Placental pericyte (primary cell): ENCODE results near the gene ACTRT1. TPM values are rescaled to one million over a fixed set of nuclear protein-coding genes. Genes with fewer than 3 reads are reported as not detected.

ENCODE experiments used
- total RNA-seq: library from RNA; depleted of rRNA; stranded (reverse); fragments of >200 nt; gene quantifications from 2 replicates; pipeline ENCODE4 v1.2.3, GENCODE V29; 2012

The ACTRT1 gene
- not detected in 2 replicates for total RNA-seq

DNA sequence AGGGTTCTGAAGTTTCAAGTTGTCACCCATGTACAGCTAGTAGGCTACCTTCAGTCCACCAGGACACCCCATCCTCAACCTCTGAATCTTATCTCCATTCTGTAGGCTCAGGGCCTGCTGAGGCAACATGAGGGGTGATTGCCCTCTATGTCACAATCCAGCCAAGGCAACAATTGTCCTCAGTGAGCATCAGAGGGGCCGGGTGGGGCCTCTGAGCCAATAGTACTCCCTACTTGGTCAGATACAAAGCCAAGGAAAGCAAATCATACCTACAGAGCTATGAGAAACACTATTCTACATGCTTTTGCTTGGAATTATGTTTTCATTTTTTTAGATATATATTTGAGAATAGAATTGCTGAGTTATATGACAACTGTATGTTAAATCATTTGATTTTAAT, at the start of gene ACTRT1:
Gene ACTRT1 (minus strand): TSS at position 101 of the 400 bp plus-strand sequence. CDS start 197 bp downstream, outside the sequence.

